HG03342 (cell line): ENCODE measurements around the gene TLE2.
"Not testable (repeated sequence)": the region's sequence is repeated elsewhere in the genome, so short reads cannot be mapped to it uniquely, and the experiment has no call there.

Source experiments
- ATAC-seq: cut with Tn5 transposase; IDR thresholded peaks from one replicate; pipeline ENCODE4 v1.9.1; 2021; ENCODE audit warnings: mild to moderate bottlenecking, moderate library complexity; ENCODE audit not compliant: unreplicated experiment

Gene TLE2

DNA sequence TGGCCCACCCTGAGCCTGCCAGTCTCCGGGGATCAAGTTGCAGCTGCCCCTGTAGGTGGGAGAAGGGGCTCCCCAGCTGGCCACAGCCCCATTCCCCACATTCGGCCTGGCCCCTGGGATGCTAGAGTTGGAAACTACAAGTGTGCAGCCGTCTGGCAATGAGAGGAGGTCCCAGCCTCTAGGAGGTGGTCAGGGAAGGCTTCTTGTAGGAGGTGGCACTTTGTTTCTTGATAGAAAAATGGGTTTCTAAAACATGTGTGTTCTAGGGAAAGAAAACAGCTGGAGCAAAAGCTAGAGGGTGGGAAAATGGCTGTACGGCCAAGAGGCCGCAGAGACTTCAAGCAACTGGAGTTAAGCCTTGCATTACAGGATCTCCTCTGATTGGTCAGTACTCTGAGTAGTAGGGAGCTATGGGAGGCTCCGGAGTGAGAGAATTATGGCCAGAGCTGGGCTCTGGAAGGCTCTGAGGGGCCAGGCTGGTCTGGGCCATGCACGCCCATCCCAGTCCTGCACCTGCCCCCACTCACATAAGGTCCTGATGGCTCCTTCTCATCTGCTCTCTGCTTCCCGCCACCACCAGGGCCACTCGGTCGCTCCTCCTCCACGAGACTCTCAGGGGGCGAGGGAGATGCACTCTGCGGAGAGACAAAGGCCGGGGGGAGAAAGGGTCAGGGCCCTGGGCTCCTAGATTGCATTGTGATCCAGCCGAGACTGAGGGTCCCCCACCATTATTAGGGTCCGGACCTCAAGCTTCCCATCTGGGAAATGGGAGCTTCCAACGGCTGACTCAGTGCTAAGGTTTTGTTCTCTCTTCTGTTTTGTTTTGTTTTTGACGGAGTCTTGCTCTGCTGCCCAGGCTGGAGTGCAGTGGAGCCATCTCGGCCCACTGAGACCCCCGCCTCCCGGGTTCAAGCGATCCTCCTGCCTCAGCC is 13.7 kb downstream of the TLE2 start:
- ATAC-seq = no peak

DNA sequence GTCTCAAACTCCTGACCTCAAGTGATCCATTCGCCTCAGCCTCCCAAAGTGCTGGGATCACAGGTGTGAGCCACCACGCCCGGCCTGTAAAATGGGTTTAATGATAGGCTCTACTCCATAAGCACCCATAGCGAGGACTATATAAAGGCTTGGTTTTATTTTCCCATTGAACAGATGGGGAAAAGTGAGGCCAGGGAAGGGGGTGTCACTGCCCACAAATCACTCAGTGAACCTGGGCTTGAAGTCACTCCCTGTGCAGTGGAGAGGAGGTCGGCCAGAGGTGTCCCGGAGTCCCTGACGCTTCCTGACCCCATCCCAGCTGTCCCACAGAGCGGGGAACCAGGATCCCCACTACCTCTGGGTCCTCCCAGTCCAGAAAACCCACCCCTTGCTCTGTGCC is 14.9 kb downstream of the TLE2 start:
- ATAC-seq = no peak

DNA sequence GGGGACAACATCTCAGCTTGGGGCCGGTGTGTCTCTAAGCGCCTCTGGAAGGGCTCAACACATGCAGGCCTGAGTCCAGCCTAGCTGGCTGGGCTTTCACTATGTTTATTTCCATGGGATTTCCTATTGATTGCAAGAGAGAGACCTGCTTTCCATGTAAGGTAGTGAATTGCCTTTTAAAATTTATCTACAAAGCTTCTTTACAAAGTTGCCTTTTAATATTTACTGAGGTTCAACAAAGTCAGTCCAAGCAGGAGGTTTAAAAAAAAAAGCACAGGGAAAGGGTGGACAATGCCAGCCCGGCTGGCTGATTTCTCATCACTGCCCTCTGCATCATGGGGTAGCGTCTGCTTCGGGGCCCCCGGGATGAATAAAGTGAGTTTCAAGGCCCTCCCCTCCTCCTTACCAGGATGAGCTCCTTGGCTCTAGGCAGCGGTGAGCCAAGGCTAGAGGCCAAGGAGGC is 15.8 kb downstream of the TLE2 start:
- no peak for ATAC-seq

DNA sequence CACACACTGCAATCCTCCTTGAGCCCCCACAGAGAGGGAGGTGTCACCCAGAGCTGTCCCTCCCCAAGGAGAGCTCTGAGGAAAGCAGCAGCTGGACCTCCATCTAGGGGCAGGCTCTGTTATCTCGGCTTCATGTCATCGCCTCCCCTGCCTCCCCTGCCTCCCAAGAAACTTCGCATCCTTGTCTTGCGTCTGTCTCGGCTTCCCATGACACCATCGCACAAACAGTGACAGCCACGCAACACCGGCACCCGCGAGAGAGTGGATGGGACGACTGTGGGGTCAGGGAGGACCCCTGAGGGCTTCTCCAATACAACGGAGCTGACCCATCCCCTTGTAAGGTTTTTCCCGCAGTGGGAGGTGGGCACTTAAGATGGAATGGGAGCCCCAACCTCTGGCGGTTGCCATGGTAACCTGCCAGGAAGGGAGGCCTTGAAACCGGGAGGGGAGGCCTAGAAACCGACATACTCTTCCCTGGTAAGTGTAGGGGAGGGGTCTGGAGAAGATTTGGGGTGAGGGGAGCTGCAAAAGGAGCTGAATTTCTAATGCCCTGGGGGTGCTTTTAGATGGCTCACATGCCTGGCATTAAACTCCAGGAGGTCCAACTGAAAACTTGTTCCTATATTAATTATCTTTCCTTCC is 16.3 kb downstream of the TLE2 start:
- ATAC-seq = no peak

DNA sequence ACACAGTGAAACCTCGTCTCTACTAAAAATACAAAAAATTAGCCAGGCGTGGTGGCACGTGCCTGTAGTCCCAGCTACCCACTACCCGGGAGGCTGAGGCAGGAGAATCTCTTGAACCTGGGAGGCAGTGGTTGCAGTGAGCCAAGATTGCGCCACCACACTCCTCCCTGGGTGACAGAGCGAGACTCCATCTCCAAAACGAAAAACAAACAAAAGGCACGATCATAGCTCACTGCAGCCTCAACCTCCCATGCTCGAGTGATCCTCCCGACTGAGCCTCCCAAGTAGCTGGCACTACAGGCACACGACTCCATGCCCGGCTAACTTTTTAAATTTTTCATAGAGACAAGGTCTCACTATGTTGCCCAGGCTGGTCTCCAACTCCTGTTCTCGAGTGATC is 17.0 kb downstream of the TLE2 start:
- not testable (repeated sequence) for ATAC-seq

DNA sequence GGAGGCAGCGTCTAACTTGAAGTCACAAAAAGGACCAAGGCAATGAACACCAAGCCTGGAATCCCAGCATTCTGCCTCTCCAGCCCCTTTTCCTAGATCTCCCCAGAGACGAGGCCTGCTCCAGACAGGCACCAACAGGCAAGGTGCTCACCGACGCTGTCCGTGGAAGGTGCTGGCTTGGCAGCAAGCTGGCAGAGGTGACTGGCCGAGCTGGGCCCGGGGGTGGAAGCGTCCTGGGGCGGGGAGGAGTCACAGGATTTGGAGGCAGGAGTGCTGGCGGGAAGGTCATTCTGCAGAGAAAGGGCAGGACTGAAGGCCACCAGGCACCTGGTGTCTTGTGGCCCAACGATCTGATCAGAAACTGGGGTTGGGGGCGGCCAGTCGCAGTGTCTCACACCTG is 18.2 kb downstream of the TLE2 start:
- no peak for ATAC-seq

DNA sequence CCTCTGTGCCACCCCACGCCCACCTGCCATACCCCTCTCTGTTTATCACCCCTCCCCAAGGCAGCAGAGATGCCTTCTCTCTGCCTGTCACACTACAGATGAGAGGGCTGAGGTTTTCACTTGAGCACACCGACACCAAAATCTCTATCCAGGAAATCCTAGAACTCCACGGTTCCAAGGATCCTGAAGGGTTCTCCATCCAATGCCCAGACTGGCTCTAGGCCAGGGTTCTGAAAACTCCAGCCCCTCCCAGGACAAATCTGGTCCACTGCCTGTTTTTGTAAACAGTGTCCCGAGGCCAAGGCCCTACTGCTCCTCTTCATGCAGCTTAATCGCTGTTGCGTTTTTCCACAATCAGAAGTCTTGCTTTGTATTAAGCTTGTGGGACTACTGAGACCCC is 20.1 kb downstream of the TLE2 start:
- no peak for ATAC-seq

DNA sequence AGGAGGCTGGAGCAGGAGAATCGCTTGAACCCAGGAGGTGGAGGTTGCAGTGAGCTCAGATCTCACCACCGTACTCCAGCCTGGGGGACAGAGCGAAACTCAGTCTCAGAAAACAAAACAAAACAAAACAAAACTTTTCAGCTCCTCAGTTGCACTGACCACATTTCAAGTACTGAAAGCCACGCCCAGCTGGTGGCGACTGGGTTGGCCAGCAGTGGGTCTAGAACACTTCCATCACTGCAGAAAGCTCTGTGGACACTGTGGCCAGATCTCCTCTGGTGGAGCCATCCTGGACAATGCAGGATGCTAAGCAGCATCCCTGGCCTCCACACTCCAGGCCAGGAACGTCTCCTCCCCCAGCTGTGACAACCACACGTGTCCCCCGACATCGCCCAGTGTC is 21.1 kb downstream of the TLE2 start:
- no peak for ATAC-seq

DNA sequence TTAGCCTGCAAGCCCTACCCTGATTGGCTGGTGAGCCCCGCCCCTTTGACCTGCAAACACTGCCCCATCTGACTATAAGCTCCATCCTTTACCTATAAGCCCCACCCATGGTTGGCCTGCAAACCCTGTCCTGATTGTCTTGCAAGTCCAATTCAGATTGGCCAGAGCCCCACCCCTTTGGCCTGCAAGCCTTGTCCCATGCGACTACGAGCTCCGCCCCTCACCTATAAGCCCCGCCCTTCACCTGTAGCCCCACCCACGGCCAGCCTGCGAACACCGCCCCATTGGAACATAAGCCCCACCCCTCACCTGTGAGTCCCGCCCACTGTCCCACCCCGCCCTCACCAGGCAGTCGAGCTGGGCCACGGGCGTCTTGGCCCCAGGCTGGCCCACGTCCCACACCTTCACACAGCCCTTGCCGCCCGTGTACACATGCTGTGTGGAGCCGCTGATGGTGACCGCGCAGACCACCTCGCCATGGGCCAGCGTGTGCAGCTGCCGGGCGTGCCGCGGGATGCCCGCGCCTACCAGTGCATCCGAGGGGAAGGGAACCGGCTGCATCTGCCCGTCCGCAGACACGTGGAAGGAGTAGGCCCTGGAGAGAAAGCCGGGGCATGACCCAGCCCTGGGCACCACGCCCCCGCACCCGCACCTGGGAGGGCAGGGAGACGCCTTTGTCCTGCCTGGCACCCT is 22.9 kb downstream of the TLE2 start:
- ATAC-seq = no peak

DNA sequence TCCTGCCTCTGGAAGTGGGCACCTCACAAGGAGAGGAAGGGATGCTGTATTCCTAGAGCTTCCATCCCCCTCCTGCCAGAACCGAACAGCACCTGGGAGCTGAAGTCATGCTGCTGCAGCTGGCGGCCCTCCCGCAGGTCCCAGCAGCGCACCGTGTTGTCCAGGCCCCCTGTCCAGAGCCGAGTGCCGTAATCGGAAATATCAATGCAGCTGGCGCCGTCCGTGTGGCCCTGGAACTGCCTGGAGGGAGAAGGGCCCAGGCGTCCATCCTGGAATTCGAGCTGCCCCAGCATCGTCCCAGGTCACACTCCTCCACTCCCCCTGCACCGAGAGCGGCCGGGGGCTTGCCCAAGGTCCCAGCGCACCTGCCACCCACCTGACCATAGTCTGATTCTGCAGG is 23.7 kb downstream of the TLE2 start:
- no peak for ATAC-seq

DNA sequence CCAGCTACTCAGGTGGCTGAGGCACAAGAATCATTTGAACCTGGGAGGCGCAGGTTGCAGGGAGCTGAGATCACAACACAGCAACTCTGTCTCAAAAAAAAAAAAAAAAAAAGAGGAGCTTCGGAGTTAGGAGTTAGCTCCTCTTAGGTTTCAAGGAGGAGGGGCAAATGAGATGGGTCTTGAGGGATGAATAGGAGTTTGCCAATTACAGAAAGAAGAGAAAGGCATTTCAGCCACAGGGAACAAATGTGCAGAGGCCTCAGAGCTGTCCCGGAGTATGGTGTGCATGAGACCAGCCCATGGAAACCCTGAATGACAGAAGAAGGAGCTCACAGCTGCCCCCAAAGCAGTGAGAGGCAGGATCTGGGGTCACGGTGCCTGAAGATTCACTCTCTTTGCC is 24.6 kb downstream of the TLE2 start:
- ATAC-seq = no peak

DNA sequence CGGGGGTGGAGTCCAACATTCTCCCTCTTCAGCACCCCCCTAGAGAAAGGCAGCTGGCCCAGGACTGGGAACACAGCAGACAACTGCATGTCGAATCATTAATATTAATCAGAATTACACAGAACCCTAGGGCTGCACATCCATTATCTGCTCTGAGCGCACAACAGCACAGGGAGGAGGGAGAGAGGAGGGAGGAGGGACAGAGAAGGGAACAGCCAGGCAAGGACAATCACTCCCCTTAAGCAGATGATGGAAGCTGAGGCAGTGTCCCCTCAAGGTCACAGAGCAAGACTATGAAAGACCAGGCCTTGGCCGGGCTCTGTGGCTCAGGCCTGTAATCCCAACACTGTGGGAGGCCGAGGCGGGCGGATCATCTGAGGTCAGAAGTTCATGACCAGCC is 26.0 kb downstream of the TLE2 start:
- no peak for ATAC-seq

DNA sequence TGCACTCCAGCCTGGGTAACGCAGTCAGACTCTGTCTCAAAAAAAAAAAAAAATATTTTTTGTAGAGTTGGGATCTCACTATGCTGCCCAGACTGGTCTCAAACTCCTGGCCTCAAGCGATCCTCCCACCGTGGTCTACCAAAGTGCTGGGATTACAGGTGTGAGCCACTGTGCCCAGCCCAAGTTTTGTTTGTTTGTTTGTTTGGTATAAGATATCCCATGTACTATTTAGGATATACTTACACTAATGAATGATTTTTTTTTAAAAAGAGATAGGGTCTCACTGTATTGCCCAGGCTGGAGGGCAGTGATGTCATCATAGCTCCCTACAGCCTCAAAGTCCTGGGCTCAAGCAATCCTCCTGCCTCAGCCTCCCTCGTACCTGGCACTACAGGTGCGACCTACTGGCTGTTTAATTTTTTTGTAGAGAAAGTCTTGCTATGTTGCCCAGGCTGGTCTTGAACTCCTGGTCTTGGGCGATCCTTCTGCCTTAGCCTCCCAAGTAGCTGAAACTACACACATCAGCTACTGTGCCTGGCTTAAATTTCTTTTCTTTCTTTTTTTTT is 27.8 kb downstream of the TLE2 start:
- no peak for ATAC-seq

DNA sequence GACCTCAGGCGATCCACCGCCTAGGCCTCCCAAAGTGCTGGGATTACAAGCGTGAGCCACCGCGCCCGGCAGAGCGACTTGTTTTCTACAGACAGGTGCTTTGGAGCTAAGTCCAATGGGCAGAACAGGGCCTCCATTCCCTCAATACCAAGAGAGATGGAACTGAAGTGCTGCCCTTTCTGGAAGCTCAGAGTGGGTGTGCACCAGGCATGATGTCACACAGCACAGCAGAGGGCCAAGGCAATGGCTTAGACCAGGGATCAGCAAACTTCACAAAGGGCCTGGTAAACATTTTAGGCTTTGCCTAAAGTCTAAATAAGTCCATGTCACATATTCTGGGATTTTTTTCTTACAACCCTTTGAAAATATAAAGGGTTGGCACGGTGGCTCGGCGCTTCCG is 30.4 kb downstream of the TLE2 start:
- no peak for ATAC-seq

DNA sequence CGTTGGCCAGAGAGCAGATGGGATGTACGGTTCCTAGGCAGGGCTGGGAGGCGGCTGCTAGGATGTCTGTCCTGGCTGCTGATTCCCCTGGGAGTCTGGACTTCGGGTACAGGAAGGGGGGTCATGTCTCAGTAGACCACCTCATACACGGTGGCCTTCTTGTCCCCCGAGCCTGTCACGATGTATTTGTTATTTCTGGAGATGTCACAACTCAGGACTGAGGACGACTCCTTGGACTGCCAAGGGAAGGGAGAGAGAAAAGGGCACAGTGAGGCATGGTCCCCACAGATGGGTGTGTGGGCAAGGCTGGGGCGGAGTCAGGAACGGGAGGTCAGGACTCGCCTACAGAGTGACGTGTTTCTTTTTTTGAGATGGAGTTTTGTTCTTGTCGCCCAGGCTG is 31.4 kb downstream of the TLE2 start:
- ATAC-seq = no peak

DNA sequence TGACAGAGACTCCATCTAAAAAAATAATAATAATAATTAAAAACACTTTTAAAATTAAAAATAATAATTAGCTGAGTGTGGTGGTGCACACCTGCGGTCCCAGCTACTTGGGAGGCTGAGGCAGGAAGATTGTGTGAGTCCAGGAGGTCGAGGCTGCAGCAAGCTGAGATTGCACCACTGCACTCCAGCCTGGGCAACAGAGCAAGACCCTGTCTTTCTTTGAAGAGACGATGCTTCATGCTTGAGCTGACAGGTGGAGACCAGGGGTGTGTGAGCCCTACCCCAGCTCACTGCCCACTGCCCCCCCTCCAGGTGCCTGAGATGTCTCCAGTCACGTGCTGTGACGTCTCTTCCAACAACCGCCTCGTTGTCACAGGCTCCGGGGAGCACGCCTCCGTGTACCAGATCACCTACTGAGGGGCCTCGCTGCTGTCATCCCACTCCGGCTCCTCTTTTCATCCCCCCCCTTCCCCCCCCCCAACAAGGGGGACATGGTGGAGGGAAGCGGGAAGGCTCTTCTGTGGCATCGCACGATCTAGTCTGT is 34.4 kb downstream of the TLE2 start:
- no peak for ATAC-seq

DNA sequence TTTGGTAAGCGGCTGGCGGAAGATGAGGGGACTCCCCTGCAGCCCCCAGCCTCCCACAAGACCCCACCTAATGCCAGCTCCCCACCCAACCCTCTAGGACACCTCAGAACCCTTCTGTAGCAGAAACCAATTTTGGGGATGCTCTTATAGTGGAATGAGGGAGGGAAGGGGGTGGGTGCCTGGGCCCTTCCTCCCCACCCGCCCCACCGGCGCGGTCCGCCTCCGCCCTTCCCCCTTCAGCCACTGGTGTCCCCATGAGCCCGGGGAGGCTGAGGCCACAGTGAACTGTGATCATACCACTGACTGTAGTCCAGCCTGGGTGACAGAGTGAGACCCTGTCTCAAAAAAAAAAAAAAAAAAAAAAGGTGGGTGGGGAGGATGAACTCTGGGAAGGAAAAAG is 35.5 kb downstream of the TLE2 start:
- no peak for ATAC-seq

DNA sequence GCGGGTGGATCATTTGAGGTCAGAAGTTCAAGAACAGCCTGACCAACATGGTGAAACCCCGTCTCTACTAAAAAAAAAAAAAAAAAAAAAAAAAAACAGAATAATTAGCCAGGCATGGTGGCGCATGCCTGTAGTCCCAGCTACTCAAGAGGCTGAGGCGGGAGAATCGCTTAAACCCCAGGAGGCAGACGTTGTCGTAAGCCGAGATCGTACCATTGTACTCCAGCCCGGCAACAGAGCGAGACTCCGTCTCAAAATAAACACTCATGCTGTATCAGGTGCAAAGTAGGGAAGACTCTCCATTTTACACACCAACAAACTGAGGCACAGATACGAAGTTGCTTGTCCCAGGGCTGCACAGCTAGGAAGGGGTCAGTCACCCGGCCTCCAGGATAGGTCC is 36.1 kb downstream of the TLE2 start:
- no peak for ATAC-seq

DNA sequence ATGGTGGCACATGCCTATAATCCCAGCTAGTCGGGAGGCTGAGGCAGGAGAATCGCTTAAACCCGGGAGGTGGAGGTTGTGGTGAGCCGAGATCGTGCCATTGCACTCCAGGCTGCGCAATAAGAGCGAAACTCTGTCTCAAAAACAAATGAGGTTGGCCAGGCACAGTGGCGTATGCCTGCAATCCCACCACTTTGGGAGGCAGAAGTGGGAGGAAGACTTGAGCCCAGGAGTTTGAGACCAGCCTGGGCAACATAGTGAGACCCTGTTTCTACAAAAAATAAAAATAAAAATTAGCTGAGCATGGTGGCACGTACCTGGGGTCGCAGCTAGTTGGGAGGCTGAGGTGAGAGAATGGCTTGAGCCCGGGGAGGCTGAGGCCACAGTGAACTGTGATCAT is 36.7 kb downstream of the TLE2 start:
- not testable (repeated sequence) for ATAC-seq

DNA sequence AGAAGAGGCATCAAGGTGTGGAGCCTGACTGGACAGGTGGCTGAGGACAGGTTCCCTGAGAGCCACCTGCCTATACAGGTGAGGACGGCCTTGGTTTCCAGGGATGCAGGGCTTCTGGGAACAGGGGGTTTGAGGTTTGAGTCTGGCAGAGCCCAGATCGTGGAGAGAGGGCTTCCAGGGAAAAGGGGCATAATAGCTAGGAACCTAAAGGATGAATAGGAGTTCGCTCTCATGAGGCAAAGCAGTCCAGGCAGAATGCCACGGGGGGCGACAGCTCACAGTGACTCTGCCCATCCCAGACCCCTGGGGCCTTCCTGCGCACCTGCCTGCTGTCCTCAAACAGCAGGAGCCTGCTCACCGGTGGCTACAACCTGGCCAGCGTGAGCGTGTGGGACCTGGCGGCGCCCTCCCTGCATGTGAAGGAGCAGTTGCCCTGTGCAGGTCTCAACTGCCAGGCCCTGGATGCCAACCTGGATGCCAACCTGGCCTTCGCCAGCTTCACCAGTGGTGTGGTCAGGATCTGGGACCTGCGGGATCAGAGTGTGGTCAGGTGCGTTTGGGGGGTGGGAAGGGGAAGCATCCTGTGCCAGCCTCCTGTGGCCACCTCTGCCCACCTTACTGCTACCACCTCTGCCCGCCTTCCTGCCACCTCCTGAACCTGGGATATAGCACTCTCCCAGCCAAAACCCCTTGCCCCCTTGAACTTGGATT is 39.7 kb downstream of the TLE2 start:
- no peak for ATAC-seq

DNA sequence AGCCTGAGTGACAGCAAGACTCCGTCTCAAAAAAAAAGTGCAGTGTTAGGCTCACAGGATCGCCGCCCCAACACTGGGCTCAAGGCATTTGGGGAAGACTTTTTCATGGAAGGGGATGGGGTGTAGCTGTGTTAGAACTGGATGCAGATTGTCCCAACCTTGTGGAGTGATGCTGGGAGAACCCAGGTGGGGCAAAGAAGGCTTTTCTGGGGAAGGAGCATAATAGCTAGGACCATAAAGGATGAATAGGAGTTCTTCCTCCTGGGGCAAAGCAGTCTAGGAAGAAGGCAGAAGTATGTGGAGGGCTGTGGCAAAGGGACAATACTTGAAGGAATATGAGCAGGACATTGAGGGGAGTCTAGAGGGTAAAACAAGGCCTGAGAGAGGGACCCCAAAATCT is 40.5 kb downstream of the TLE2 start:
- no peak for ATAC-seq
